GM18861 (cell line): ENCODE data around the gene CSNK1A1.
"Not testable (repeated sequence)": the region's sequence is repeated elsewhere in the genome, so short reads cannot be mapped to it uniquely, and the experiment has no call there.

Experiments
- ATAC-seq: cut with Tn5 transposase; IDR thresholded peaks from one replicate; pipeline ENCODE4 v1.9.1; 2021; ENCODE audit not compliant: unreplicated experiment

CSNK1A1 gene

GRCh38 chr5:149551227-149552037 is at the start of gene CSNK1A1:
TSS of gene CSNK1A1 (minus strand) at chr5:149551439. CDS start at chr5:149550964, 475 bp downstream.
- ATAC-seq, result peak; percentile 85

GRCh38 chr5:149600932-149601331 is 49.7 kb upstream of the CSNK1A1 start:
- no peak for ATAC-seq

- ATAC-seq, result no peak
These were observed 48.1 kb upstream of the CSNK1A1 start for GRCh38 chr5:149599375-149599774.

- ATAC-seq, result no peak
These were observed 47.7 kb upstream of the CSNK1A1 start for GRCh38 chr5:149598966-149599365.

- ATAC-seq, result not testable (repeated sequence)
These were observed 47.0 kb upstream of the CSNK1A1 start for GRCh38 chr5:149598234-149598633.

- ATAC-seq, result no peak
These were observed 46.4 kb upstream of the CSNK1A1 start for GRCh38 chr5:149597618-149598017.

- no peak for ATAC-seq
These were observed 45.5 kb upstream of the CSNK1A1 start for GRCh38 chr5:149596712-149597111.

GRCh38 chr5:149595105-149595504 is 43.9 kb upstream of the CSNK1A1 start:
- ATAC-seq, result not testable (repeated sequence)

- ATAC-seq, result no peak
These were observed 43.1 kb upstream of the CSNK1A1 start for GRCh38 chr5:149594206-149594895.

GRCh38 chr5:149593370-149593769 is 42.1 kb upstream of the CSNK1A1 start:
- ATAC-seq, result no peak

- no peak for ATAC-seq
These were observed 37.7 kb upstream of the CSNK1A1 start for GRCh38 chr5:149588936-149589335.

- no peak for ATAC-seq
These were observed 35.6 kb upstream of the CSNK1A1 start for GRCh38 chr5:149586708-149587318.

GRCh38 chr5:149585910-149586309 is 34.7 kb upstream of the CSNK1A1 start:
- ATAC-seq, result no peak

GRCh38 chr5:149584121-149584520 is 32.9 kb upstream of the CSNK1A1 start:
- no peak for ATAC-seq

GRCh38 chr5:149583394-149583793 is 32.2 kb upstream of the CSNK1A1 start:
- no peak for ATAC-seq

- no peak for ATAC-seq
These were observed 30.9 kb upstream of the CSNK1A1 start for GRCh38 chr5:149581931-149582768.

GRCh38 chr5:149581192-149581861 is 30.1 kb upstream of the CSNK1A1 start, which contains the start of gene ARHGEF37:
TSS of gene ARHGEF37 (plus strand) at chr5:149581498. CDS start at chr5:149597770, 16,272 bp downstream.
- ATAC-seq, result no peak

GRCh38 chr5:149580808-149581191 is 29.6 kb upstream of the CSNK1A1 start:
- ATAC-seq, result no peak

GRCh38 chr5:149578896-149579295 is 27.7 kb upstream of the CSNK1A1 start:
- ATAC-seq, result no peak

- ATAC-seq, result no peak
These were observed 24.8 kb upstream of the CSNK1A1 start for GRCh38 chr5:149576021-149576420.
